ENCODE data around the gene TERF2IP. TPM values are rescaled to one million over a fixed set of nuclear protein-coding genes. Genes with fewer than 3 reads are reported as not detected.

TERF2IP gene
- total RNA-seq, 2 experiments from 2014 or later: 92.7 to 96.2 TPM

- peaks cover 67% of the 10 kb centered on the region for H3K4me1 Mint-ChIP-seq
- POLR2A ChIA-PET: interaction anchor here (1.1 to 7.3 kb wide), 7 partner anchors 10 to 64 kb away, joined by 3 to 184 read pairs (median 20); partner anchors contain the start of genes GABARAPL2, KARS1, TERF2IP and TMEM231
- CTCF ChIA-PET: interaction anchor here (0.7 to 3.5 kb wide), 13 partner anchors 15 to 422 kb away, joined by 3 to 30 read pairs (median 4); partner anchors contain the start of genes GABARAPL2, KARS1, TERF2IP and TMEM170A
- DNase-seq: no peak
- H3K27ac Mint-ChIP-seq: peak overlapping the region; percentile 94
- no peaks in the 10 kb centered on the region for H3K27me3 Mint-ChIP-seq
- peak overlapping the region; percentile 18 for H3K4me3 Mint-ChIP-seq
- H3K36me3 Mint-ChIP-seq (ENCODE audit: low read depth): peaks cover 45% of the 10 kb centered on the region
- H3K9me3 Mint-ChIP-seq: no peaks in the 10 kb centered on the region
Measured at GRCh38 chr16:75621170-75621477, 26.4 kb upstream of the TERF2IP start.

- Mint-ChIP-seq H3K36me3 (ENCODE audit: low read depth) (peaks cover 52% of the 10 kb centered on the region), H3K9me3 (no peaks in the 10 kb centered on the region), H3K27me3 (no peaks in the 10 kb centered on the region), H3K4me1 (peaks cover 69% of the 10 kb centered on the region), H3K4me3 (peak within 1 kb of the TSS; percentile 92), H3K27ac (peak within 1 kb of the TSS; percentile 94)
- POLR2A ChIA-PET: interaction anchor here (0.6 to 7.3 kb wide), 22 partner anchors 8 to 1568 kb away, joined by 3 to 184 read pairs (median 5); partner anchors contain the start of genes CFDP1, GABARAPL2, KARS1 and MON1B
- CTCF ChIA-PET: interaction anchor here (0.7 to 3.5 kb wide), 12 partner anchors 8 to 189 kb away, joined by 3 to 30 read pairs (median 4); partner anchors contain the start of genes CFDP1, GABARAPL2, KARS1 and TERF2IP
- peak; percentile 99 for DNase-seq
Measured at GRCh38 chr16:75622761-75623605, 24.6 kb upstream of the TERF2IP start, which contains the start of gene ADAT1. ADAT1 (minus strand) TSS chr16:75623281; CDS start chr16:75620799, 2,482 bp downstream.

GRCh38 chr16:75624921-75625334 is 22.6 kb upstream of the TERF2IP start:
- peaks cover 77% of the 10 kb centered on the region for H3K4me1 Mint-ChIP-seq
- POLR2A ChIA-PET: interaction anchor here (2.1 kb wide), 1 partner anchor 23 kb away, joined by 19 read pairs; the partner anchor contains the start of genes KARS1 and TERF2IP

GRCh38 chr16:75626806-75627205 is 20.8 kb upstream of the TERF2IP start:
- Mint-ChIP-seq H3K27ac (peak overlapping the region; percentile 86), H3K36me3 (ENCODE audit: low read depth) (peaks cover 67% of the 10 kb centered on the region), H3K4me1 (peaks cover 60% of the 10 kb centered on the region), H3K27me3 (no peaks in the 10 kb centered on the region), H3K4me3 (no peak overlapping the region), H3K9me3 (no peaks in the 10 kb centered on the region)
- ChIA-PET POLR2A (interaction anchor here (1.2 to 2.1 kb wide), 2 partner anchors 16 to 21 kb away, joined by 4 to 19 read pairs; partner anchors contain the start of genes KARS1 and TERF2IP), CTCF (no interaction called here)
- DNase-seq: no peak

More at GRCh38 chr16:75624921-75625334, 22.6 kb upstream of the TERF2IP start:
- Mint-ChIP-seq H3K27me3 (no peaks in the 10 kb centered on the region), H3K36me3 (ENCODE audit: low read depth) (peaks cover 58% of the 10 kb centered on the region), H3K27ac (no peak overlapping the region), H3K9me3 (no peaks in the 10 kb centered on the region), H3K4me3 (no peak overlapping the region)
- no peak for DNase-seq
- CTCF ChIA-PET: no interaction called here

- CTCF ChIA-PET: interaction anchor here (1.1 kb wide), 1 partner anchor 10 kb away, joined by 4 read pairs; no protein-coding TSS in a partner anchor
- peak overlapping the region; percentile 86 for H3K27ac Mint-ChIP-seq
- peaks cover 53% of the 10 kb centered on the region for H3K4me1 Mint-ChIP-seq
- no peaks in the 10 kb centered on the region for H3K9me3 Mint-ChIP-seq
- DNase-seq: no peak
- POLR2A ChIA-PET: interaction anchor here (0.8 to 7.5 kb wide), 4 partner anchors 11 to 20 kb away, joined by 3 to 46 read pairs (median 4); partner anchors contain the start of genes KARS1 and TERF2IP
- peaks cover 73% of the 10 kb centered on the region for H3K36me3 Mint-ChIP-seq (ENCODE audit: low read depth)
- H3K4me3 Mint-ChIP-seq: no peak overlapping the region
- no peaks in the 10 kb centered on the region for H3K27me3 Mint-ChIP-seq
Measured at GRCh38 chr16:75627851-75628250, 19.7 kb upstream of the TERF2IP start.

GRCh38 chr16:75628351-75628750 is 19.2 kb upstream of the TERF2IP start:
- Mint-ChIP-seq H3K9me3 (no peaks in the 10 kb centered on the region), H3K4me1 (peaks cover 52% of the 10 kb centered on the region), H3K27ac (peak overlapping the region; percentile 86), H3K36me3 (ENCODE audit: low read depth) (peaks cover 77% of the 10 kb centered on the region), H3K27me3 (no peaks in the 10 kb centered on the region), H3K4me3 (no peak overlapping the region)
- CTCF ChIA-PET: interaction anchor here (1.1 kb wide), 1 partner anchor 9 kb away, joined by 4 read pairs; no protein-coding TSS in a partner anchor
- no peak for DNase-seq
- POLR2A ChIA-PET: interaction anchor here (0.8 to 7.5 kb wide), 4 partner anchors 11 to 20 kb away, joined by 3 to 46 read pairs (median 4); partner anchors contain the start of genes KARS1 and TERF2IP

GRCh38 chr16:75629132-75629531 is 18.4 kb upstream of the TERF2IP start:
- Mint-ChIP-seq H3K36me3 (ENCODE audit: low read depth) (peaks cover 84% of the 10 kb centered on the region), H3K4me3 (no peak overlapping the region), H3K27me3 (no peaks in the 10 kb centered on the region), H3K27ac (peak overlapping the region; percentile 75), H3K9me3 (no peaks in the 10 kb centered on the region), H3K4me1 (peaks cover 49% of the 10 kb centered on the region)
- CTCF ChIA-PET: no interaction called here
- POLR2A ChIA-PET: interaction anchor here (7.5 kb wide), 1 partner anchor 19 kb away, joined by 46 read pairs; the partner anchor contains the start of genes KARS1 and TERF2IP
- DNase-seq: no peak

- peaks cover 44% of the 10 kb centered on the region for H3K4me1 Mint-ChIP-seq
- no peaks in the 10 kb centered on the region for H3K9me3 Mint-ChIP-seq
- H3K36me3 Mint-ChIP-seq (ENCODE audit: low read depth): peaks cover 86% of the 10 kb centered on the region
- H3K4me3 Mint-ChIP-seq: no peak overlapping the region
- ChIA-PET POLR2A (interaction anchor here (0.6 to 7.5 kb wide), 2 partner anchors 18 to 235 kb away, joined by 3 to 46 read pairs; partner anchors contain the start of genes KARS1 and TERF2IP), CTCF (no interaction called here)
- H3K27ac Mint-ChIP-seq: no peak overlapping the region
- DNase-seq: no peak
- no peaks in the 10 kb centered on the region for H3K27me3 Mint-ChIP-seq
Measured at GRCh38 chr16:75630052-75630451, 17.5 kb upstream of the TERF2IP start.

GRCh38 chr16:75632857-75633256 is 14.7 kb upstream of the TERF2IP start:
- Mint-ChIP-seq H3K4me3 (no peak overlapping the region), H3K27ac (no peak overlapping the region), H3K36me3 (ENCODE audit: low read depth) (peaks cover 86% of the 10 kb centered on the region), H3K27me3 (no peaks in the 10 kb centered on the region), H3K9me3 (no peaks in the 10 kb centered on the region), H3K4me1 (peaks cover 27% of the 10 kb centered on the region)
- no peak for DNase-seq
- CTCF ChIA-PET: interaction anchor here (1.1 kb wide), 1 partner anchor 12 kb away, joined by 3 read pairs; no protein-coding TSS in a partner anchor
- POLR2A ChIA-PET: interaction anchor here (1.4 to 7.5 kb wide), 4 partner anchors 9 to 15 kb away, joined by 3 to 46 read pairs (median 12); partner anchors contain the start of genes ADAT1, KARS1 and TERF2IP

- POLR2A ChIA-PET: interaction anchor here (3.9 to 4.7 kb wide), 2 partner anchors 12 to 13 kb away, joined by 21 to 27 read pairs; partner anchors contain the start of genes ADAT1, KARS1 and TERF2IP
- Mint-ChIP-seq H3K27ac (no peak overlapping the region), H3K9me3 (no peaks in the 10 kb centered on the region), H3K4me1 (peaks cover 11% of the 10 kb centered on the region), H3K27me3 (no peaks in the 10 kb centered on the region), H3K4me3 (no peak overlapping the region), H3K36me3 (ENCODE audit: low read depth) (peaks cover 81% of the 10 kb centered on the region)
- no peak for DNase-seq
- CTCF ChIA-PET: no interaction called here
Measured at GRCh38 chr16:75635036-75635435, 12.5 kb upstream of the TERF2IP start.

- no peak overlapping the region for H3K27ac Mint-ChIP-seq
- ChIA-PET POLR2A (interaction anchor here (1.2 to 2.9 kb wide), 2 partner anchors 13 to 18 kb away, joined by 5 to 11 read pairs; partner anchors contain the start of gene ADAT1), CTCF (no interaction called here)
- no peaks in the 10 kb centered on the region for H3K9me3 Mint-ChIP-seq
- H3K36me3 Mint-ChIP-seq (ENCODE audit: low read depth): peaks cover 83% of the 10 kb centered on the region
- no peaks in the 10 kb centered on the region for H3K27me3 Mint-ChIP-seq
- H3K4me3 Mint-ChIP-seq: no peak overlapping the region
- DNase-seq: no peak
- H3K4me1 Mint-ChIP-seq: peaks cover 37% of the 10 kb centered on the region
Measured at GRCh38 chr16:75640598-75640997, 7.0 kb upstream of the TERF2IP start.

GRCh38 chr16:75644240-75645012 is 3.1 kb upstream of the TERF2IP start:
- CTCF ChIA-PET: interaction anchor here (0.8 to 1.3 kb wide), 3 partner anchors 12 to 38 kb away, joined by 3 to 6 read pairs (median 5); partner anchors contain the start of gene ADAT1
- Mint-ChIP-seq H3K27me3 (no peaks in the 10 kb centered on the region), H3K9me3 (no peaks in the 10 kb centered on the region), H3K36me3 (ENCODE audit: low read depth) (peaks cover 75% of the 10 kb centered on the region), H3K4me3 (peak overlapping the region; percentile 70), H3K4me1 (peaks cover 44% of the 10 kb centered on the region), H3K27ac (peak overlapping the region; percentile 83)
- no peak for DNase-seq
- POLR2A ChIA-PET: interaction anchor here (1.1 to 8.6 kb wide), 4 partner anchors 11 to 24 kb away, joined by 3 to 184 read pairs (median 4); partner anchors contain the start of gene ADAT1
